Hepatocyte (in vitro differentiated cells): ENCODE results near the gene PPP3CA.

Source experiments
- EZH2 ChIP-seq: fragments of 200-600 bp; sonication (generic); IDR thresholded peaks from 2 replicates; pipeline ENCODE4 v1.6.1; 2016; ENCODE audit warnings: antibody characterized with exemption, mild to moderate bottlenecking, borderline replicate concordance
- EZH2phosphoT487 ChIP-seq: fragments of 200-600 bp; sonication (generic); IDR thresholded peaks from one replicate; pipeline ENCODE4 v1.6.1; 2018; ENCODE audit warnings: antibody characterized with exemption, mild to moderate bottlenecking, low read depth, moderate library complexity; ENCODE audit not compliant: unreplicated experiment, severe bottlenecking
- TF ChIP-seq, protein P1 (sequence below): fragments of 200-600 bp; sonication (generic); IDR thresholded peaks from 2 replicates; pipeline ENCODE4 v1.5.1; 2016; ENCODE audit warnings: antibody characterized with exemption, mild to moderate bottlenecking; ENCODE audit not compliant: poor library complexity

DNA sequence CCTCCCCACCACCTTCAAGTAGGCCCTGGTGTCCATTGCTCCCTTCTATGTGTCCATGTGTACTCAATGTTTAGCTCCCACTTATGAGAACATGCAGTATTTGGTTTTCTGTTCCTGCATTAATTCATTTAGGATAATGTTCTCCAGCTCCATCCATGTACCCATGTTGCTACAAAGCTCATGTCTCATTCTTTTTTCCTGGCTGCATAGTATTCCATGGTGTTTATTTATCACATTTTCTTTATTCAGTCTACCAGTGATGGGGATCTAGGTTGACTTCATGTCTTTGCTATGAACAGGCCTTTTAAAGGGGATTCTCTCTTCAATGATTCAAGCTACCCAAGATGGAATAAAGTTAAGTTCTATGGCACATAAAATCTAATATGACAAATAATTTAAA lies 119.6 kb downstream of the PPP3CA start:
- TF ChIP-seq EZH2: no peak
- TF ChIP-seq, protein P1, sequence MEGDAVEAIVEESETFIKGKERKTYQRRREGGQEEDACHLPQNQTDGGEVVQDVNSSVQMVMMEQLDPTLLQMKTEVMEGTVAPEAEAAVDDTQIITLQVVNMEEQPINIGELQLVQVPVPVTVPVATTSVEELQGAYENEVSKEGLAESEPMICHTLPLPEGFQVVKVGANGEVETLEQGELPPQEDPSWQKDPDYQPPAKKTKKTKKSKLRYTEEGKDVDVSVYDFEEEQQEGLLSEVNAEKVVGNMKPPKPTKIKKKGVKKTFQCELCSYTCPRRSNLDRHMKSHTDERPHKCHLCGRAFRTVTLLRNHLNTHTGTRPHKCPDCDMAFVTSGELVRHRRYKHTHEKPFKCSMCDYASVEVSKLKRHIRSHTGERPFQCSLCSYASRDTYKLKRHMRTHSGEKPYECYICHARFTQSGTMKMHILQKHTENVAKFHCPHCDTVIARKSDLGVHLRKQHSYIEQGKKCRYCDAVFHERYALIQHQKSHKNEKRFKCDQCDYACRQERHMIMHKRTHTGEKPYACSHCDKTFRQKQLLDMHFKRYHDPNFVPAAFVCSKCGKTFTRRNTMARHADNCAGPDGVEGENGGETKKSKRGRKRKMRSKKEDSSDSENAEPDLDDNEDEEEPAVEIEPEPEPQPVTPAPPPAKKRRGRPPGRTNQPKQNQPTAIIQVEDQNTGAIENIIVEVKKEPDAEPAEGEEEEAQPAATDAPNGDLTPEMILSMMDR: no peak
- no peak for TF ChIP-seq EZH2phosphoT487
